ENCODE measurements around the gene CSF1.

DNA sequence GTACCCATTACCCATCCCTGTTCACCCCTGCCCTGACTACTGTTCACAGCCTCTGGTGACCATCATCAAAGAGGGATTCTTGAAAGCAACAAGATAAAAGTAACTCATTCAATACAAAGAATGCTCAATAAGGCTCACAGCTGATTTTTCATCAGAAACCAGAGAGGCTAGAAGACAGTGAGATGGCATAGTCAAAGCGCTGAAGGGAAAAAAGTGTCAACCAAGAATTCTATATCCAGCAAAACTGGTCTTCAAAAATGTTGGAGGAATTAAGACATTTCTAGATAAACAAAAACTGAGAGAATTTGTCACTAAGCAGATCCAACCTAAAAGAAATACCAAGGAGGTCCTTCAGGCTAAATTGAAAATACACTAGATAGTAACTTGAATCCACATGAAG lies 27.1 kb downstream of the CSF1 start:
- TF ChIP-seq, protein P1, sequence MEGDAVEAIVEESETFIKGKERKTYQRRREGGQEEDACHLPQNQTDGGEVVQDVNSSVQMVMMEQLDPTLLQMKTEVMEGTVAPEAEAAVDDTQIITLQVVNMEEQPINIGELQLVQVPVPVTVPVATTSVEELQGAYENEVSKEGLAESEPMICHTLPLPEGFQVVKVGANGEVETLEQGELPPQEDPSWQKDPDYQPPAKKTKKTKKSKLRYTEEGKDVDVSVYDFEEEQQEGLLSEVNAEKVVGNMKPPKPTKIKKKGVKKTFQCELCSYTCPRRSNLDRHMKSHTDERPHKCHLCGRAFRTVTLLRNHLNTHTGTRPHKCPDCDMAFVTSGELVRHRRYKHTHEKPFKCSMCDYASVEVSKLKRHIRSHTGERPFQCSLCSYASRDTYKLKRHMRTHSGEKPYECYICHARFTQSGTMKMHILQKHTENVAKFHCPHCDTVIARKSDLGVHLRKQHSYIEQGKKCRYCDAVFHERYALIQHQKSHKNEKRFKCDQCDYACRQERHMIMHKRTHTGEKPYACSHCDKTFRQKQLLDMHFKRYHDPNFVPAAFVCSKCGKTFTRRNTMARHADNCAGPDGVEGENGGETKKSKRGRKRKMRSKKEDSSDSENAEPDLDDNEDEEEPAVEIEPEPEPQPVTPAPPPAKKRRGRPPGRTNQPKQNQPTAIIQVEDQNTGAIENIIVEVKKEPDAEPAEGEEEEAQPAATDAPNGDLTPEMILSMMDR (IDR thresholded peaks at IDR 0.05; ENCODE audit: borderline replicate concordance, extremely low read depth, low read length, poor library complexity, severe bottlenecking) = no peak
- no peak for TF ChIP-seq EZH2 (IDR thresholded peaks at IDR 0.05; ENCODE audit: borderline replicate concordance, low read depth, low read length, severe bottlenecking)
